ENCODE results near the gene TAS1R2.

TAS1R2 gene

GRCh38 chr1:18881642-18882431, 22.4 kb upstream of the TAS1R2 start:
- Histone ChIP-seq H3K27ac (replicated peaks) (no peak overlapping the region), H3K27me3 (ENCODE audit: insufficient read depth, poor library complexity, severe bottlenecking) (no peaks in the 10 kb centered on the region), H3K4me3 (replicated peaks; ENCODE audit: insufficient read depth, low read length) (no peak overlapping the region)
- no peak for DNase-seq (ENCODE audit: low read depth in 1 of 2, low spot score in 1 of 2)
- no peak for TF ChIP-seq GABPA (IDR thresholded peaks at IDR 0.05; ENCODE audit: low read depth)
- TF ChIP-seq POLR2AphosphoS5 (IDR thresholded peaks at IDR 0.05; ENCODE audit: low read depth) = no peak
- no peak for TF ChIP-seq REST (IDR thresholded peaks at IDR 0.05; ENCODE audit: insufficient replicate concordance, low read depth)
- TF ChIP-seq SPI1 (IDR thresholded peaks at IDR 0.05; ENCODE audit: borderline replicate concordance, low read depth) = no peak
- TF ChIP-seq CTCF (IDR thresholded peaks at IDR 0.05; ENCODE audit: insufficient read depth, low read length) = no peak

GRCh38 chr1:18881164-18881563, 21.7 kb upstream of the TAS1R2 start:
- no peak for DNase-seq (ENCODE audit: low read depth in 1 of 2, low spot score in 1 of 2)
- H3K27me3 ChIP-seq (ENCODE audit: insufficient read depth, poor library complexity, severe bottlenecking) = no peaks in the 10 kb centered on the region
- no peak overlapping the region for H3K4me3 ChIP-seq (replicated peaks; ENCODE audit: insufficient read depth, low read length)
- TF ChIP-seq CTCF (IDR thresholded peaks at IDR 0.05; ENCODE audit: insufficient read depth, low read length) = no peak
- no peak for TF ChIP-seq SPI1 (IDR thresholded peaks at IDR 0.05; ENCODE audit: borderline replicate concordance, low read depth)
- TF ChIP-seq REST (IDR thresholded peaks at IDR 0.05; ENCODE audit: insufficient replicate concordance, low read depth) = no peak
- no peak for TF ChIP-seq POLR2AphosphoS5 (IDR thresholded peaks at IDR 0.05; ENCODE audit: low read depth)
- TF ChIP-seq GABPA (IDR thresholded peaks at IDR 0.05; ENCODE audit: low read depth) = no peak
- H3K27ac ChIP-seq (replicated peaks) = no peak overlapping the region

- no peak for DNase-seq (ENCODE audit: low read depth in 1 of 2, low spot score in 1 of 2)
- TF ChIP-seq REST (IDR thresholded peaks at IDR 0.05; ENCODE audit: insufficient replicate concordance, low read depth) (no peak), GABPA (IDR thresholded peaks at IDR 0.05; ENCODE audit: low read depth) (no peak), POLR2AphosphoS5 (IDR thresholded peaks at IDR 0.05; ENCODE audit: low read depth) (no peak), CTCF (IDR thresholded peaks at IDR 0.05; ENCODE audit: insufficient read depth, low read length) (no peak), SPI1 (IDR thresholded peaks at IDR 0.05; ENCODE audit: borderline replicate concordance, low read depth) (no peak)
- Histone ChIP-seq H3K27me3 (ENCODE audit: insufficient read depth, poor library complexity, severe bottlenecking) (no peaks in the 10 kb centered on the region), H3K27ac (replicated peaks) (no peak overlapping the region), H3K4me3 (replicated peaks; ENCODE audit: insufficient read depth, low read length) (no peak overlapping the region)
These were observed 21.1 kb upstream of the TAS1R2 start for GRCh38 chr1:18880585-18880984.

All from HL-60 (cell line).